ENCODE results near the gene TUFT1.
A peak's percentile ranks its signal among the peaks of the same experiment; 100 is the strongest.
"Not testable (repeated sequence)": the region's sequence is repeated elsewhere in the genome, so short reads cannot be mapped to it uniquely, and the experiment has no call there.

The TUFT1 gene

GRCh38 chr1:151520359-151520758 lies 19.8 kb upstream of the TUFT1 start:
- no peak overlapping the region for H3K4me3 ChIP-seq (ENCODE audit: insufficient read depth, low read depth, low read length, poor library complexity, severe bottlenecking)
- DNase-seq = no peak
- no peaks in the 10 kb centered on the region for H3K9me3 ChIP-seq (ENCODE audit: control insufficient read depth, low read length)
- H3K27me3 ChIP-seq (replicated peaks; ENCODE audit: control insufficient read depth, insufficient read depth, low read length, poor library complexity, severe bottlenecking) = no peaks in the 10 kb centered on the region
- H3K27ac ChIP-seq (ENCODE audit: insufficient read depth, low read length, poor library complexity, severe bottlenecking) = no peak overlapping the region
- H3K36me3 ChIP-seq (ENCODE audit: control insufficient read depth, insufficient read depth, low read length) = no peaks in the 10 kb centered on the region
- H3K4me1 ChIP-seq (ENCODE audit: control insufficient read depth, insufficient read depth, low read length, poor library complexity, severe bottlenecking) = no peaks in the 10 kb centered on the region

GRCh38 chr1:151522427-151522826 lies 17.7 kb upstream of the TUFT1 start:
- H3K4me3 ChIP-seq (ENCODE audit: insufficient read depth, low read depth, low read length, poor library complexity, severe bottlenecking); H3K9me3 ChIP-seq (ENCODE audit: control insufficient read depth, low read length); H3K36me3 ChIP-seq (ENCODE audit: control insufficient read depth, insufficient read depth, low read length): not testable (repeated sequence)

GRCh38 chr1:151523326-151523725 lies 16.8 kb upstream of the TUFT1 start:
- no peaks in the 10 kb centered on the region for H3K36me3 ChIP-seq (ENCODE audit: control insufficient read depth, insufficient read depth, low read length)
- no peak overlapping the region for H3K4me3 ChIP-seq (ENCODE audit: insufficient read depth, low read depth, low read length, poor library complexity, severe bottlenecking)
- no peak overlapping the region for H3K27ac ChIP-seq (ENCODE audit: insufficient read depth, low read length, poor library complexity, severe bottlenecking)

More at GRCh38 chr1:151522427-151522826, 17.7 kb upstream of the TUFT1 start:
- DNase-seq; H3K4me1 ChIP-seq (ENCODE audit: control insufficient read depth, insufficient read depth, low read length, poor library complexity, severe bottlenecking); H3K27ac ChIP-seq (ENCODE audit: insufficient read depth, low read length, poor library complexity, severe bottlenecking); H3K27me3 ChIP-seq (replicated peaks; ENCODE audit: control insufficient read depth, insufficient read depth, low read length, poor library complexity, severe bottlenecking): not testable (repeated sequence)

GRCh38 chr1:151524736-151525135 lies 15.4 kb upstream of the TUFT1 start:
- Histone ChIP-seq H3K4me3 (ENCODE audit: insufficient read depth, low read depth, low read length, poor library complexity, severe bottlenecking) (no peak overlapping the region), H3K9me3 (ENCODE audit: control insufficient read depth, low read length) (no peaks in the 10 kb centered on the region), H3K36me3 (ENCODE audit: control insufficient read depth, insufficient read depth, low read length) (no peaks in the 10 kb centered on the region), H3K4me1 (ENCODE audit: control insufficient read depth, insufficient read depth, low read length, poor library complexity, severe bottlenecking) (no peaks in the 10 kb centered on the region), H3K27me3 (replicated peaks; ENCODE audit: control insufficient read depth, insufficient read depth, low read length, poor library complexity, severe bottlenecking) (no peaks in the 10 kb centered on the region), H3K27ac (ENCODE audit: insufficient read depth, low read length, poor library complexity, severe bottlenecking) (no peak overlapping the region)
- no peak for DNase-seq

More at GRCh38 chr1:151523326-151523725, 16.8 kb upstream of the TUFT1 start:
- DNase-seq = no peak
- no peaks in the 10 kb centered on the region for H3K27me3 ChIP-seq (replicated peaks; ENCODE audit: control insufficient read depth, insufficient read depth, low read length, poor library complexity, severe bottlenecking)
- H3K4me1 ChIP-seq (ENCODE audit: control insufficient read depth, insufficient read depth, low read length, poor library complexity, severe bottlenecking) = no peaks in the 10 kb centered on the region
- no peaks in the 10 kb centered on the region for H3K9me3 ChIP-seq (ENCODE audit: control insufficient read depth, low read length)

GRCh38 chr1:151526735-151527525 lies 13.2 kb upstream of the TUFT1 start:
- H3K27ac ChIP-seq (ENCODE audit: insufficient read depth, low read length, poor library complexity, severe bottlenecking) = no peak overlapping the region
- no peaks in the 10 kb centered on the region for H3K27me3 ChIP-seq (replicated peaks; ENCODE audit: control insufficient read depth, insufficient read depth, low read length, poor library complexity, severe bottlenecking)
- DNase-seq = no peak
- no peaks in the 10 kb centered on the region for H3K36me3 ChIP-seq (ENCODE audit: control insufficient read depth, insufficient read depth, low read length)
- no peaks in the 10 kb centered on the region for H3K9me3 ChIP-seq (ENCODE audit: control insufficient read depth, low read length)
- no peaks in the 10 kb centered on the region for H3K4me1 ChIP-seq (ENCODE audit: control insufficient read depth, insufficient read depth, low read length, poor library complexity, severe bottlenecking)
- no peak overlapping the region for H3K4me3 ChIP-seq (ENCODE audit: insufficient read depth, low read depth, low read length, poor library complexity, severe bottlenecking)

GRCh38 chr1:151529211-151529702 lies 10.9 kb upstream of the TUFT1 start:
- Histone ChIP-seq H3K27me3 (replicated peaks; ENCODE audit: control insufficient read depth, insufficient read depth, low read length, poor library complexity, severe bottlenecking) (no peaks in the 10 kb centered on the region), H3K27ac (ENCODE audit: insufficient read depth, low read length, poor library complexity, severe bottlenecking) (no peak overlapping the region), H3K9me3 (ENCODE audit: control insufficient read depth, low read length) (no peaks in the 10 kb centered on the region), H3K4me3 (ENCODE audit: insufficient read depth, low read depth, low read length, poor library complexity, severe bottlenecking) (no peak overlapping the region), H3K36me3 (ENCODE audit: control insufficient read depth, insufficient read depth, low read length) (no peaks in the 10 kb centered on the region), H3K4me1 (ENCODE audit: control insufficient read depth, insufficient read depth, low read length, poor library complexity, severe bottlenecking) (no peaks in the 10 kb centered on the region)
- no peak for DNase-seq

- DNase-seq = no peak
- Histone ChIP-seq H3K36me3 (ENCODE audit: control insufficient read depth, insufficient read depth, low read length) (no peaks in the 10 kb centered on the region), H3K4me3 (ENCODE audit: insufficient read depth, low read depth, low read length, poor library complexity, severe bottlenecking) (no peak overlapping the region)
Measured at GRCh38 chr1:151529781-151530180, 10.3 kb upstream of the TUFT1 start.

GRCh38 chr1:151530461-151530860 lies 9.6 kb upstream of the TUFT1 start:
- H3K9me3 ChIP-seq (ENCODE audit: control insufficient read depth, low read length) = no peaks in the 10 kb centered on the region
- H3K27me3 ChIP-seq (replicated peaks; ENCODE audit: control insufficient read depth, insufficient read depth, low read length, poor library complexity, severe bottlenecking) = no peaks in the 10 kb centered on the region
- no peaks in the 10 kb centered on the region for H3K4me1 ChIP-seq (ENCODE audit: control insufficient read depth, insufficient read depth, low read length, poor library complexity, severe bottlenecking)
- no peak overlapping the region for H3K4me3 ChIP-seq (ENCODE audit: insufficient read depth, low read depth, low read length, poor library complexity, severe bottlenecking)
- DNase-seq = no peak
- H3K27ac ChIP-seq (ENCODE audit: insufficient read depth, low read length, poor library complexity, severe bottlenecking) = no peak overlapping the region
- no peaks in the 10 kb centered on the region for H3K36me3 ChIP-seq (ENCODE audit: control insufficient read depth, insufficient read depth, low read length)

More at GRCh38 chr1:151529781-151530180, 10.3 kb upstream of the TUFT1 start:
- no peaks in the 10 kb centered on the region for H3K4me1 ChIP-seq (ENCODE audit: control insufficient read depth, insufficient read depth, low read length, poor library complexity, severe bottlenecking)
- no peaks in the 10 kb centered on the region for H3K27me3 ChIP-seq (replicated peaks; ENCODE audit: control insufficient read depth, insufficient read depth, low read length, poor library complexity, severe bottlenecking)
- no peaks in the 10 kb centered on the region for H3K9me3 ChIP-seq (ENCODE audit: control insufficient read depth, low read length)
- H3K27ac ChIP-seq (ENCODE audit: insufficient read depth, low read length, poor library complexity, severe bottlenecking) = no peak overlapping the region

- Histone ChIP-seq H3K4me1 (ENCODE audit: control insufficient read depth, insufficient read depth, low read length, poor library complexity, severe bottlenecking) (no peaks in the 10 kb centered on the region), H3K27me3 (replicated peaks; ENCODE audit: control insufficient read depth, insufficient read depth, low read length, poor library complexity, severe bottlenecking) (no peaks in the 10 kb centered on the region), H3K9me3 (ENCODE audit: control insufficient read depth, low read length) (no peaks in the 10 kb centered on the region), H3K4me3 (ENCODE audit: insufficient read depth, low read depth, low read length, poor library complexity, severe bottlenecking) (no peak overlapping the region), H3K36me3 (ENCODE audit: control insufficient read depth, insufficient read depth, low read length) (no peaks in the 10 kb centered on the region), H3K27ac (ENCODE audit: insufficient read depth, low read length, poor library complexity, severe bottlenecking) (no peak overlapping the region)
- no peak for DNase-seq
Measured at GRCh38 chr1:151533870-151534269, 6.2 kb upstream of the TUFT1 start.

GRCh38 chr1:151534662-151535278 lies 5.3 kb upstream of the TUFT1 start:
- no peak overlapping the region for H3K4me3 ChIP-seq (ENCODE audit: insufficient read depth, low read depth, low read length, poor library complexity, severe bottlenecking)
- peaks cover 5% of the 10 kb centered on the region for H3K4me1 ChIP-seq (ENCODE audit: control insufficient read depth, insufficient read depth, low read length, poor library complexity, severe bottlenecking)
- no peaks in the 10 kb centered on the region for H3K9me3 ChIP-seq (ENCODE audit: control insufficient read depth, low read length)
- H3K27ac ChIP-seq (ENCODE audit: insufficient read depth, low read length, poor library complexity, severe bottlenecking) = no peak overlapping the region
- H3K36me3 ChIP-seq (ENCODE audit: control insufficient read depth, insufficient read depth, low read length) = no peaks in the 10 kb centered on the region
- peak; percentile 38 to 64 (median 55) for DNase-seq
- H3K27me3 ChIP-seq (replicated peaks; ENCODE audit: control insufficient read depth, insufficient read depth, low read length, poor library complexity, severe bottlenecking) = no peaks in the 10 kb centered on the region
